ENCODE data around the gene CACYBP. TPM values are rescaled to one million over a fixed set of nuclear protein-coding genes. Genes with fewer than 3 reads are reported as not detected.

CACYBP gene
- total RNA-seq, 1 experiment from 2014 or later = 342 TPM

- no peak overlapping the region for H3K4me2 ChIP-seq (ENCODE audit: low read length)
- H3K36me3 ChIP-seq (ENCODE audit: low read depth, low read length) = no peaks in the 10 kb centered on the region
- peak; percentile 69 for DNase-seq
- no peak overlapping the region for H3K27ac ChIP-seq (ENCODE audit: low read length)
- no peaks in the 10 kb centered on the region for H4K20me1 ChIP-seq (ENCODE audit: low read length)
- H3K9me2 ChIP-seq (replicated peaks; ENCODE audit: low read length) = no peaks in the 10 kb centered on the region
- no peaks in the 10 kb centered on the region for H3F3A ChIP-seq (ENCODE audit: low read length, unreplicated experiment)
- peaks cover 39% of the 10 kb centered on the region for H3K4me1 ChIP-seq (ENCODE audit: insufficient read depth, low read length)
- no peak for TF ChIP-seq EZH2phosphoT487 (IDR thresholded peaks at IDR 0.05; ENCODE audit: borderline replicate concordance, low read length)
- TF ChIP-seq CTCF (conservative IDR thresholded peaks at IDR 0.05; ENCODE audit: low read depth, low read length) = no peak
- TF ChIP-seq EZH2 (IDR thresholded peaks at IDR 0.05; ENCODE audit: low read length, unreplicated experiment) = no peak
- H3K27me3 ChIP-seq (ENCODE audit: low read length) = no peaks in the 10 kb centered on the region
- POLR2A ChIA-PET (ENCODE audit: unreplicated experiment) = no interaction called here
- no peak for ATAC-seq
- no peaks in the 10 kb centered on the region for H3K9me3 ChIP-seq (ENCODE audit: low read length)
- BruUV-seq (replicated peaks) = no TSS peak
- CTCF ChIA-PET = no interaction called here
- no peak overlapping the region for H3K9ac ChIP-seq (ENCODE audit: low read length)
- no peak overlapping the region for H2AFZ ChIP-seq (ENCODE audit: low read length)
- no peak overlapping the region for H3K4me3 ChIP-seq (ENCODE audit: low read length)
- intact Hi-C loops (cut with micrococcal nuclease) = no loop called here
- H3K79me2 ChIP-seq (ENCODE audit: low read length) = no peaks in the 10 kb centered on the region
These were observed 33.7 kb upstream of the CACYBP start for GRCh38 chr1:174966008-174966572.

- no TSS peak for BruUV-seq (replicated peaks)
- no peaks in the 10 kb centered on the region for H3F3A ChIP-seq (ENCODE audit: low read length, unreplicated experiment)
- H3K36me3 ChIP-seq (ENCODE audit: low read depth, low read length) = no peaks in the 10 kb centered on the region
- intact Hi-C loops (cut with micrococcal nuclease) = no loop called here
- peaks cover 52% of the 10 kb centered on the region for H3K4me1 ChIP-seq (ENCODE audit: insufficient read depth, low read length)
- H3K9ac ChIP-seq (ENCODE audit: low read length) = no peak overlapping the region
- ATAC-seq = no peak
- H3K79me2 ChIP-seq (ENCODE audit: low read length) = no peaks in the 10 kb centered on the region
- no peaks in the 10 kb centered on the region for H3K9me3 ChIP-seq (ENCODE audit: low read length)
- no peak overlapping the region for H2AFZ ChIP-seq (ENCODE audit: low read length)
- ChIA-PET POLR2A (ENCODE audit: unreplicated experiment) (no interaction called here), CTCF (no interaction called here)
- 0 out of 2 replicates have a peak overlapping the region, but pooled peaks have one; percentile 4 for H3K27ac ChIP-seq (ENCODE audit: low read length)
- H3K27me3 ChIP-seq (ENCODE audit: low read length) = no peaks in the 10 kb centered on the region
- DNase-seq = no peak
- H3K4me3 ChIP-seq (ENCODE audit: low read length) = no peak overlapping the region
- no peaks in the 10 kb centered on the region for H3K9me2 ChIP-seq (replicated peaks; ENCODE audit: low read length)
- H3K4me2 ChIP-seq (ENCODE audit: low read length) = peak overlapping the region; percentile 23; the same call in 1 of the 2 replicates
- no peak for TF ChIP-seq EZH2 (IDR thresholded peaks at IDR 0.05; ENCODE audit: low read length, unreplicated experiment)
- TF ChIP-seq CTCF (conservative IDR thresholded peaks at IDR 0.05; ENCODE audit: low read depth, low read length) = no peak
- TF ChIP-seq EZH2phosphoT487 (IDR thresholded peaks at IDR 0.05; ENCODE audit: borderline replicate concordance, low read length) = no peak
- no peaks in the 10 kb centered on the region for H4K20me1 ChIP-seq (ENCODE audit: low read length)
These were observed 31.7 kb upstream of the CACYBP start for GRCh38 chr1:174967845-174968705.

All from PC-3 (cell line).